ENCODE measurements around the gene ACAP3. TPM values are rescaled to one million over a fixed set of nuclear protein-coding genes. Genes with fewer than 3 reads are reported as not detected.

The ACAP3 gene
- total RNA-seq, 4 donors from 2014 or later = 13.4 to 43.3 (median 18.8) TPM

DNA sequence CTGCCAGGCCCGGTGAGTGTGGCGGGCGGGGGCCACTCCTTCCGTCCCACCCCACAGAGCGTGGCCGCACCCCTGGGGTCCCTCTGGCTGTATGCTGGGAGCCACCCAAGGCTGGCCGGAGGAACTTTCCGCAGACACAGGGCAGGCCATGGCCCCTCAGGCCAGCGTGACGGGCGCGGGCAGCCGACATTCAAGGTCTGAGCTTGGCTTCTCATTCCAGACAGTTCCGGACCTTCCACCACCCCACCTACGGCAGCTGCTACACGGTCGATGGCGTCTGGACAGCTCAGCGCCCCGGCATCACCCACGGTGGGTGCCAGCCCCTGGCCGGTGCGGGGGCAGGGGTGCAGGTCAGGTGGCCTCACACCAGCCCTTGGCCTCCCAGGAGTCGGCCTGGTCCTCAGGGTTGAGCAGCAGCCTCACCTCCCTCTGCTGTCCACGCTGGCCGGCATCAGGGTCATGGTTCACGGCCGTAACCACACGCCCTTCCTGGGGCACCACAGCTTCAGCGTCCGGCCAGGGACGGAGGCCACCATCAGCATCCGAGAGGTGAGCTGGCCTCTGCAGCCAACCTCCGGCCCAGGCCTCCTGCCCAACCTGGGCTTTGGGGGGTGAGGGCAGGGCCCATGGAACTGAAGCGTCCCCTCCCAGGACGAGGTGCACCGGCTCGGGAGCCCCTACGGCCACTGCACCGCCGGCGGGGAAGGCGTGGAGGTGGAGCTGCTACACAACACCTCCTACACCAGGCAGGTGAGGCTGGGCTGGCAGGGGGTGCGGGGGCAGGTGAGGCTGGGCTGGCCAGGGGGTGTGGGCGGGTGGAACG, 20.2 kb downstream of the ACAP3 start:
- TF ChIP-seq, protein P1, sequence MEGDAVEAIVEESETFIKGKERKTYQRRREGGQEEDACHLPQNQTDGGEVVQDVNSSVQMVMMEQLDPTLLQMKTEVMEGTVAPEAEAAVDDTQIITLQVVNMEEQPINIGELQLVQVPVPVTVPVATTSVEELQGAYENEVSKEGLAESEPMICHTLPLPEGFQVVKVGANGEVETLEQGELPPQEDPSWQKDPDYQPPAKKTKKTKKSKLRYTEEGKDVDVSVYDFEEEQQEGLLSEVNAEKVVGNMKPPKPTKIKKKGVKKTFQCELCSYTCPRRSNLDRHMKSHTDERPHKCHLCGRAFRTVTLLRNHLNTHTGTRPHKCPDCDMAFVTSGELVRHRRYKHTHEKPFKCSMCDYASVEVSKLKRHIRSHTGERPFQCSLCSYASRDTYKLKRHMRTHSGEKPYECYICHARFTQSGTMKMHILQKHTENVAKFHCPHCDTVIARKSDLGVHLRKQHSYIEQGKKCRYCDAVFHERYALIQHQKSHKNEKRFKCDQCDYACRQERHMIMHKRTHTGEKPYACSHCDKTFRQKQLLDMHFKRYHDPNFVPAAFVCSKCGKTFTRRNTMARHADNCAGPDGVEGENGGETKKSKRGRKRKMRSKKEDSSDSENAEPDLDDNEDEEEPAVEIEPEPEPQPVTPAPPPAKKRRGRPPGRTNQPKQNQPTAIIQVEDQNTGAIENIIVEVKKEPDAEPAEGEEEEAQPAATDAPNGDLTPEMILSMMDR (IDR thresholded peaks at IDR 0.05; ENCODE audit: low read depth) = no peak

DNA sequence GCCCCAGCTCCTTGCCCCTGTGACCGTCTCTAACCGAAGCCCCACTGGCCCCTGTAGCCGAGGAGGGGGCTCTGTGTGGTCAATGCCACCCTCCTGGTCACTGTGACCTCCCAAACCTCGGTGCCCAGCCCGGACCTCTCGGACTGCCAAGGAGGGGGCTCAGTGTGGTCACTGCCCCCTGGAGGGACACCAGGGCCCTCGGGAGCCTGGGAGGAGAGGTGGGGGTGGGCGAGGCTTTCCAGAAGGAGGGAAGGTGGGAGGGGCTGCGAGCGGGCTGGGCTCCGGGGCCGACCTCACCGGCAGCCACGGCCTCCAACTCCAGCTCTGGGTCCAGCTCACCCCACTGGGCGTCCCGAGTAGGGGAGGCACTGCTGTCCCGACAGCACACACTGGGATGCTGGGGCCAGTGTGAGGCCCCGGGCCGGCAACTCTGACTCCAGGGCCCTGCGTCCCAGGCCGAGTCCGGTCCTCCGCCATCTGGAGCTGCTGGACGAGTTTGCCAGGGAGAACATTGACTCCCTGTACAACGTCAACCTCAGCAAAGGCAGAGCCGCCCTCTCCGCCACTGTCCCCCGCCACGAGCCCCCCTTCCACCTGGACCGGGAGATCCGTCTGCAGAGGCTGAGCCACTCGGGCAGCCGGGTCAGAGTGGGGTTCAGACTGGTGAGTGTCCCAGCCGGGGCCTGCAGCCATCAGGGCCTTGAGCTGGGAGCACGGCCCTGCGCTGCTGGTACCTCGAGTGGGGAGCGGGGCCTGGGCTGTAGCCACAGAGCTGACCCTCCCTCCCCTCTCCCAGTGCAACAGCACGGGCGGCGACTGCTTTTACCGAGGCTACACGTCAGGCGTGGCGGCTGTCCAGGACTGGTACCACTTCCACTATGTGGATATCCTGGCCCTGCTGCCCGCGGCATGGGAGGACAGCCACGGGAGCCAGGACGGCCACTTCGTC, 21.1 kb downstream of the ACAP3 start:
- TF ChIP-seq, protein P1 (IDR thresholded peaks at IDR 0.05; ENCODE audit: low read depth) = no peak

DNA sequence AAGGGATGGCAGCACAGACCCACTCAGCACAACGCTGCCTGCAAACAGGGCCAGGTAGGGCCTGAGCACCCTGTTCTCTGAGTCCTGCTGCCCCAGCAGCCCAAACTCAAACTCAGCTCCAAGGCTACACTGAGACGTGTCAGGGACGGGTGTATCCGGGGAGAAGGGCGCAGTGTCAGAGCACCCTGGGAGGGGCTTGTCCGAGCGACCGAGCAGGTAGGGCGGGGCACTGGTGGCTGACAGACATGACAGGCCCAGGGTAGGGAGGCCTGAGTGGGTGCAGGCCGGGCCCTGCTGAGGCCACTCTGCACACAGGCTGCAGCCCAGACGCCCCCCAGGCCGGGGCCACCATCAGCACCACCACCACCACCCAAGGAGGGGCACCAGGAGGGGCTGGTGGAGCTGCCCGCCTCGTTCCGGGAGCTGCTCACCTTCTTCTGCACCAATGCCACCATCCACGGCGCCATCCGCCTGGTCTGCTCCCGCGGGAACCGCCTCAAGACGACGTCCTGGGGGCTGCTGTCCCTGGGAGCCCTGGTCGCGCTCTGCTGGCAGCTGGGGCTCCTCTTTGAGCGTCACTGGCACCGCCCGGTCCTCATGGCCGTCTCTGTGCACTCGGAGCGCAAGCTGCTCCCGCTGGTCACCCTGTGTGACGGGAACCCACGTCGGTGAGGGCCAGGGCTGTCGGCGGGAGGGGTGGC, 22.0 kb downstream of the ACAP3 start:
- TF ChIP-seq, protein P1 (IDR thresholded peaks at IDR 0.05; ENCODE audit: low read depth) = no peak

DNA sequence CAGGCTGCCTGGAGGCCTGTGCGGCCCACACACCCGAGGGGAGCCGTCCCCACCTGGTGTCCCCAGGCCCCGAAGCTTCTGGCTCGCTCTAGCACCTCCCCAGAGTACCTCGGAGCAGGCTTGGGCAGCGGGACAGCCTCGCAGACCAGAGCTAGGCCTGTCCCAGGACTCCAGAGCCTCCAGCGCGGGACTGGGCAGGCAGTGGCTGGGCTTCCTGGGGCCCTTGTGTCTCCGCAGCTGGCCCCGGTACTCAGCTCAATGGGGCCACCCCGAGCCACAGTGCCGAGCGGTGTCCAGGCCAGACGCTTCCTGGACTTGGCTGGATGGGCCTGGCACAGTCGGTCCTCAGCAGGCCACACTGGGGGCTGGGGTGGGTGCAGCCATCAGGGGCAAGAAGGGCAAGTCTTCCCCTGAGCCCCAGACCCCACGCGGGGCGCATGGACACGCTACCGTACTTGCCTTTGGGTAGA, 22.6 kb downstream of the ACAP3 start:
- TF ChIP-seq, protein P1 (IDR thresholded peaks at IDR 0.05; ENCODE audit: low read depth) = no peak

DNA sequence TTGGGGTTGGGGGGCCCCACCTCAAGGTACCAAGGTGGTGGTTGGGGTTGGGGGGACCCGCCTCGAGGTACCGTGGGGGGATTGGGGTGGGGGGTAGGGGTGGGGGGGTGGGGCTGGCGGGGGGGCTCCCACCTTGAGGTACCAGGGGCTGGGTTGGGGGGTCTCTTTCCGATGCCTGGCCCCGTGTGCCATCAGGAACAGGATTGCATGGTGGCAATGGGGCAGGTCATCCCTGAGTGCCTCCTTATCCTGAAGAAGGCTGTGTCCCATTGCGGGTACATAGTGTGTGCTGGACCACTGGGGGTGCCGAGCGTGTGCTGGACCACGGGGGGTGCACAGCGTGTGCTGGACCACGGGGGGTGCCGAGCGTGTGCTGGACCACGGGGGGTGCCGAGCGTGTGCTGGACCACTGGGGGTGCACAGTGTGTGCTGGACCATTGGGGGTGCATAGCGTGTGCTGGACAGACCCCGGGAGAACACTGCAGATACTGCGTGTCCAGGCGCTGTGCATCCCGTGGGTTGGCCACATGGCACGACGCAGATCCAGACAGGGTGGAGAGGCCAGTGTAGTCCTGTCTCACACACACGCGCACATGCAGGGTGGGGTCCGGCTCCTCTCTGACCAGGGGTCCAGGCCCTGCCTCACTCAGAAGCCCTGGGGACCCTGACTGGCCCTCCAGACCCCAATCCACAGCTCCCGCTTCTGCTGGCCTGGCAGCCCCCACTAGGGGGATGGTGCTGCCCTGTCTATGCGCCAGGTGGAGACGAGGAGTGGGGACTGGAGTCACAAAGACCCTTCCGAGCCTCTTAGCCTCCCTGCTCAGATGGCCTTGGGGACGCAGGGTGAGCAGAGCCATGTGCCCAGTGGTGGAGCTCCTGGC, 23.3 kb downstream of the ACAP3 start:
- TF ChIP-seq, protein P1 (IDR thresholded peaks at IDR 0.05; ENCODE audit: low read depth) = no peak

DNA sequence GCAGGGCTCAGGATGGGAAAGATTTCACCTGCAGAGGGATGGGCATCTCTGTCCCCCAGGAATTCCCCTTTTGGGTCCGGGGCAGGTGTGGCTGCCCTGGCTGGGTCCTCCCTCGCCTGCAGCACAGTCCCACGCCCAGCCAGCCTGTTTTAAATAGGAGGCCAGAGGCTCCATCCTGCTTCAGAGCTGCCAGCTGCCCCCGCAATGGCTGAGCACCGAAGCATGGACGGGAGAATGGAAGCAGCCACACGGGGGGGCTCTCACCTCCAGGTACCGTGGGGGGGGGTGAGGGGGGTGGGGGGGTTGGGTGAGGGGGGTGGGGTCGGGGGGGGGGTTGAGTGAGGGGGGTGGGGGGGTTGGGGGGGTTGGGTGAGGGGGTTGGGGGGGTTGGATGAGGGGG, 23.9 kb downstream of the ACAP3 start:
- TF ChIP-seq, protein P1 (IDR thresholded peaks at IDR 0.05; ENCODE audit: low read depth) = no peak

Measured in subcutaneous adipose tissue (tissue), 4 donors.